ENCODE measurements around the gene DUS1L.

GRCh38 chr17:82086941-82087906 lies 21.6 kb upstream of the DUS1L start:
- TF ChIP-seq CTCF (IDR thresholded peaks at IDR 0.05): no peak
- no peak for TF ChIP-seq POLR2A (IDR thresholded peaks at IDR 0.05)
- no peak for TF ChIP-seq EP300 (IDR thresholded peaks at IDR 0.05)
